ENCODE results near the gene PRPF31.
"Not testable (repeated sequence)": the region's sequence is repeated elsewhere in the genome, so short reads cannot be mapped to it uniquely, and the experiment has no call there.

PRPF31 gene, protein sequence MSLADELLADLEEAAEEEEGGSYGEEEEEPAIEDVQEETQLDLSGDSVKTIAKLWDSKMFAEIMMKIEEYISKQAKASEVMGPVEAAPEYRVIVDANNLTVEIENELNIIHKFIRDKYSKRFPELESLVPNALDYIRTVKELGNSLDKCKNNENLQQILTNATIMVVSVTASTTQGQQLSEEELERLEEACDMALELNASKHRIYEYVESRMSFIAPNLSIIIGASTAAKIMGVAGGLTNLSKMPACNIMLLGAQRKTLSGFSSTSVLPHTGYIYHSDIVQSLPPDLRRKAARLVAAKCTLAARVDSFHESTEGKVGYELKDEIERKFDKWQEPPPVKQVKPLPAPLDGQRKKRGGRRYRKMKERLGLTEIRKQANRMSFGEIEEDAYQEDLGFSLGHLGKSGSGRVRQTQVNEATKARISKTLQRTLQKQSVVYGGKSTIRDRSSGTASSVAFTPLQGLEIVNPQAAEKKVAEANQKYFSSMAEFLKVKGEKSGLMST

DNA sequence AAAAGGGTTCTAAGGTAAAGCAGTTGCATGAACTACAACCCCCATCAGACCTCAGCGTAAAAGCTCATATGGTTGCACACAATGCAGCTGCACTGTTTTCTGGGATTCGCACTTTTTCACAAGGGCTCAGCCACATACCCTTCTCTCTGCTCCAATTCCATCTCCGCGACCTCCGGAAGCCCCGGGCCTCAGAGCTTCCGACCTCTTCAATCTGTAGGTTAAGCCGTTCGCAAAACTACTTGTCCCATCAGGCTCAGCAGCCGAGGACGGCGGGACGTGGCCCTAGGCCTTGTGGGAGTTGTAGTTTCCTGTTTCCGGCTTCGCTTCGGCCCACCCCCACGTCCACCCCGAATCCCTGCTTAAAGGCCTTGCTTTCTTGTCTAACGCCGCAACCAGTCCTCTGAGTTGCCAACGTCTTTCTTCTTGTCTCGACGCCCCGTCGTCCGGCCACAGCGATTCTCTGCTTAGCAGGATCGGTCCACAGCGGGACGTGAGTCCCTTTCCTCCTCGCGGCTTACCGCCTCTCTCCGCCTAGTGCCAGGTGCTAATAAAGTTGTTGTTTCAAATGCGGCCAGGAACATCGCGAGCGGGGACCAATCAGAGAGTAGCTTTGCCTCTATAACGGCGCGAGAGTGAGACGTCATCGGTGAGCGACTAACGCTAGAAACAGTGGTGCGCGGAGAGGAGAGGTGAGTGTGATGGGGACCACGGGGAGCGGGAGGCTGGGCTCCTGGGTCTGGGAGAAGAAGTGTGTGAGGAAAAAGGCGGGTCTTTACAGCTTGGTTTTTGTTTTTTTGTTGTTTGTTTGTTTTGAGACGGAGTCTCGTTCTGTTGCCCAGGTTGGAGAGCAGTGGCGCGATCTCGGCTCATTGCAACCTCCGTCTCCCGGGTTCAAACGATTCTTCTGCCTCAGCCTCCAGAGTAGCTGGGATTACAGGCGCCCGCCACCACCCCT, at the start of gene PRPF31, which contains the start of gene TFPT:
TSS of gene PRPF31 (plus strand) at position 646 of the 955 bp plus-strand sequence. CDS start 2,525 bp downstream, outside the sequence.
TSS of gene TFPT (minus strand) at position 549 of the 955 bp plus-strand sequence. CDS start at position 161, 388 bp downstream.
- DNase-seq, result peak; percentile 98

DNA sequence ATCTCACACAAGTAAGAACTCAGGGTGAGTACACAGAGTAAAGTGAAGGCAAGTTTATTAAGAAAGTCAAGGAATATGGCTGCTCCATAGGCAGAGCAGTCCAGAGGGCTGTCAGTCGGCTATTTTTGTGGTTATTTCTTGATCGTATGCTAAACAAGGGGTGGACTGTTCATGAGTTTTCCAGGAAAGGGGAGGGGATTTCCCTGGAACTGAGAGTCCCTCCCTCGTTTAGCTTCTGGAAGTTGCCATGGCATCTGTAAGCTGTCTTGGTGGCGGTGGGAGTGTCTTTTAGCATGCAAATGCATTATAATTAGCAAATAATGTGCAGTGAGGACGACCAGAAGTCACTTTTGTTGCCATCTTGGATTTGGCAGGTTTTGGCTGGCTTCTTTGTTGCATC, 46.1 kb upstream of the PRPF31 start:
- DNase-seq, result no peak

DNA sequence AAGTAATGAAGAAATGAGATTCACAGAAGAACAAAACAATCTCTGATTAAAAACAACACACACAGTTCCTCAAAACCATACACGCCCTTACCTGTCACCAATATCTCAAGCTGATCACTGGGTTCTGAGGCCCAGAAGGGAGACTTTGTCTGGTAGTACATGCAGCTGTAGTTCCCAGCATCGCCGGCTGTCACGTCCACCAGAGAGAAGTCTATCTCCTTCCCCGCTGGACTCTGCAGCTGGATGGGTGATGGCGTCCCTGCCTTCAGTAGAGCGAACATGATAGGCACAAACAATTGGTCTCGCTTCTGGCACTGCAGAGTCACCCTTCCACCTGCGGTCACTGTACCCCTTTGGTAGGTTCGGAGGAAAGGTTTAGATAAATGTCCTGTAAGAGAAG, 41.7 kb upstream of the PRPF31 start:
- DNase-seq, result no peak

DNA sequence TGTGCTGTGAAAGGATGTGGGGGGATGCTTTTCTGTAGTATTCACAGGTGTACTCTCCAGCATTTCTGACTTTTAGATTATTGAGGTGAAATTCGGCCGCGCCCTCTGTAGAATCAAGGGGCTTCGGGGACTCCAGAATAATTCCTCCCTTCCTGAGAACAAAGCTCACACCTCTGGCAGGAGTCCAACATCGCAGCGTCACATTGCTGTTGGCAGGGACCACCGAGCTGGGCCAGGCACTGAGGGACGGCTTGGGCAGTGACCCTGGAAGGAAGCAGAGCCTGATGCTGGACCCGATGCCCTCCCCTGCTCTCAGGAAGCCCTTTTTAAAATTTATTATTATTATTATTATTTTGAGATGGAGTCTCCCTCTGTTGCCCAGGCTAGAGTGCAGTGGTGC, 40.7 kb upstream of the PRPF31 start:
- no peak for DNase-seq

- no peak for DNase-seq
These were observed 38.2 kb upstream of the PRPF31 start for GRCh38 chr19:54077334-54077733.

DNA sequence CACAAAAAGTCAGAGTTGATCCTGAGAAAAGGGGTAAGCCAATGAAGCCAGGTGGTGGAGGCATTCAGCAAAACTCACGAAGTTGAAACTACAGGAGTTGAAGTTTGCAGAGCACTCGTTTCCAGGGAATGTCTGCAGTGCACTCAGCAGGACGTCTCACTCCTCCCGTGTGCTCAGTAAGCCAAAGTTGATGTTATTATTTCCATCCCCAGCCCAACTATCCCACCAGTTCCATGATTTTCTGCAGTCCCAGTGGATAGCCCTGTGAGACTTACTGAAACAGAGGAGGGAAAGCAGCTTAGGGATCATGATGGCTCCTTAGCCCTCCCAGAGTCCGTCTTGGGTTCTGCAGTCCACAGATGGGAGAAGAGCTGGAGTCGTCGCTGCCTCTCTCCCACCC, 34.5 kb upstream of the PRPF31 start, which contains the start of gene TARM1:
TSS of gene TARM1 (minus strand) at position 334 of the 400 bp plus-strand sequence. CDS start at position 309, 25 bp downstream.
- no peak for DNase-seq

DNA sequence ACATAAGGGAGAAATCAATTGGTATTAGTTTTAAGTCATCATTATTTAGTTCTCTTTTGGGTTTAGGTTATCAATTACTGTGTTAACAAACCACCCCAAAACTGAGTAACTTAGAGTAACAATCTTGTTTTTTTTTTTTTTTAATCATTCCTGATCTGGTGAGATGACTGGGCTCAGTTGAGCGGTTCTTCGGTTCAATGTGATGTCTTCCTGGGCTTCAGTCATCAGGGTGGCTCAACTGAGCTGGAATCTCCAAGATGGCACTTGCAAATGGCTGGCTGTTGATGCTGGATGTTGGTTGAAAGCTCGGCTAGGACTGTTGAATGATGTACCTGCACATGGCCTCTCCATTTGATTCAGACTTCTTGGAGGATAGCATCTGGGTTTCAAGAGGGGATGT, 31.1 kb upstream of the PRPF31 start:
- no peak for DNase-seq

- no peak for DNase-seq
These were observed 21.0 kb upstream of the PRPF31 start for GRCh38 chr19:54094426-54095000.

GRCh38 chr19:54095136-54095858, 20.3 kb upstream of the PRPF31 start:
- DNase-seq, result no peak

DNA sequence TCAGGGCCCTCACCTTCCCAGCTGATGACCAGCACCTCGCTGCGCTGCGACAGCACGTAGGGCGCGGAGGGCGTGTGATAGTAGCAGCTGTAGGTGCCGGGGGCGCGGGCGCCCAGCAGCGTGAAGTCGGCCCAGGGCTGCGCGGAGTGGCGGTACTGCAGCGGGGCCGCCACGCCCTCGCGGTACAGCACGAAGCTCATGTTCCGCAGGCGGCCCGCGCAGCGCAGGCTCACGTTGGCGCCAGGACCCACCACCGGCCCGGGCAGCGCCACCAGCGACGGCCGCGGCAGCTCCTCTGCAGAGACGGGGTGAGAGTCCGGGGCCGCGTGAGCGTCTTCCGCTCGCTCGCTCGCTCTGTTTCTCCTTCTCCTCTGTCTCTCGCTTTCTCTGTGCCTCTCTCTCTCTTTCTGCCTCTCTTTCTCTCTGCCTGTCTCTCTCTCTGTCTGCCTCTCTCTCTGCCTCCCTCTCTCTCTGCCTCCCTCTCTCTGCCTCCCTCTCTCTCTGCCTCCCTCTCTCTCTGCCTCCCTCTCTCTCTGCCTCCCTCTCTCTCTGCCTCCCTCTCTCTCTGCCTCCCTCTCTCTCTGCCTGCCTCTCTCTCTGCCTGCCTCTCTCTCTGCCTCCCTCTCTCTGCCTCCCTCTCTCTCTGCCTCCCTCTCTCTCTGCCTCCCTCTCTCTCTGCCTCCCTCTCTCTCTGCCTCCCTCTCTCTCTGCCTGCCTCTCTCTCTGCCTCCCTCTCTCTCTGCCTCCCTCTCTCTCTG, 19.5 kb upstream of the PRPF31 start:
- DNase-seq, result peak; percentile 47

- DNase-seq, result no peak
These were observed 18.9 kb upstream of the PRPF31 start for GRCh38 chr19:54096617-54097106.

DNA sequence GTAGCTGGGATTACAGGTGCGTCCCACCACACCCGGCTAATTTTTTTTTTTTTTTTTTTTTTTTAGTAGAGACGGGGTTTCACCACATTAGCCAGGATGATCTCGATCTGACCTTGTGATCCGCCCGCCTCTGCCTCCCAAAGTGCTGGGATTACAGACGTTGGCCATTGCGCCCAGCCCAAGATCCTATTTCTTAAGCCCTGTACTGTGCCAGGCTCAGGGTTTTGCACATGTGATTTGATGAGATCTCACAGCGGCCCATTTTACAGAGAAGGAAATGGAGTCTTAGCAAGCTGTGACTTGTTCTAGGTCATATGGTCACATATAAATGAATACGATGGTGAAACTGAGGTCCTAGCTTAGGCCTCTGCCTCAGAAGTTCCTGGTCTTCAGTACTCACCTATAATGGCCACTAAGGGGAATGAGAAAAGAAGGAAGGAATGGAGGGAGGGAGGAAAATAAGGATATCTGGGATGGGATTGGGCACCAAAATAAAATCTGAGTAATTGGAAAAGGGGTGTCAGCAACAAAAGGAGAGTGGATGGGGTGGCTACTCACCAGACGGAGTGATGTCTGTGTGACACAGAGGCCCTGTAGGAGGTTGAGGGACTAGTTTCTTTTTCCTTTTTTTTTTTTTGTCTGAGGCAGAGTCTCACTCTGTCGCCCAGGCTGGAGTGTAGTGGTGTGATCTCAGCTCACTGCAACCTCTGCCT, 16.2 kb upstream of the PRPF31 start:
- DNase-seq, result no peak

GRCh38 chr19:54099903-54100255, 15.7 kb upstream of the PRPF31 start:
- not testable (repeated sequence) for DNase-seq

DNA sequence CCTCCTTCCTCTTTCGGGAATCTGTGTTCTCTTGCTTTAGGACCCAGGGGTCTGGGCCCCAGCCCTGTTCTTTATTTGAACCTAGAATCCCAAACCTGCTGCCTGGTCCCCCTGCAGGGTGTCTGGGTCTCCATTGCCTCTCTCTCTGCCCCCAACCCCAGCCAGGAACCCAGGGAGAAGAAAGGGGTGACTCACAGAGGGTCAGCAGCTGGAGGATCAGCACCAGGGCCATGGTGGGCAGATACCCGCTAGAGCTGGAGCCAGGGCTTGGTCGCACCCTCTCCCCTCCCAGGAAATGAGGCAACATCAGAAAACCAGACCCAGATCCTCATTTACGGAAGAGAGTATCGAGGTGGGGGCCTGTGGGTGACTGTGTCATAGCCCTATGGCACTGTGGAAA, 15.0 kb upstream of the PRPF31 start, which contains the start of gene OSCAR:
TSS of gene OSCAR (minus strand) at position 243 of the 400 bp plus-strand sequence. CDS start at position 232, 11 bp downstream.
- DNase-seq, result no peak

- DNase-seq, result peak; percentile 96
These were observed 13.0 kb upstream of the PRPF31 start, which contains the start of gene NDUFA3 for GRCh38 chr19:54102421-54103169. Gene NDUFA3 (plus strand): TSS chr19:54102855. CDS start chr19:54102879, 24 bp downstream.

- DNase-seq, result no peak
These were observed 10.4 kb upstream of the PRPF31 start for GRCh38 chr19:54104998-54105715.

DNA sequence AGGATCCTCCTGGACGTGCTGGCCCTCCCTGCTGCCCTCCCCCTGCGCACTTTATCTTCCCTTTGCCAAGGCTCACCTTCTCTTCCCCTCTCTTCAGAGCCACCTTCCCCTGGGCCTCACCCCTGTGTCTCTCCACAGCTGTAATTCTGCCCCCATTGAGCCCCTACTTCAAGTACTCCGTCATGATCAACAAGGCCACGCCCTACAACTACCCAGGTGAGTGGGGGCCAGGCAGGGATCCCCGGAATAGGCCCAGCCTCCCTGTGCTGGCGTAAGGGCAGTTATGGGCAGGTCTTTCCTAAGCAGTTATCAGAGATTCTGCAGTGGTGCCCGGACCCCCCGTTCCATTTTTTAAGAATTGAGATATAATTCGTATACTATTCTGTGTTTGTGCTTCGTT, 9.8 kb upstream of the PRPF31 start:
- no peak for DNase-seq

DNA sequence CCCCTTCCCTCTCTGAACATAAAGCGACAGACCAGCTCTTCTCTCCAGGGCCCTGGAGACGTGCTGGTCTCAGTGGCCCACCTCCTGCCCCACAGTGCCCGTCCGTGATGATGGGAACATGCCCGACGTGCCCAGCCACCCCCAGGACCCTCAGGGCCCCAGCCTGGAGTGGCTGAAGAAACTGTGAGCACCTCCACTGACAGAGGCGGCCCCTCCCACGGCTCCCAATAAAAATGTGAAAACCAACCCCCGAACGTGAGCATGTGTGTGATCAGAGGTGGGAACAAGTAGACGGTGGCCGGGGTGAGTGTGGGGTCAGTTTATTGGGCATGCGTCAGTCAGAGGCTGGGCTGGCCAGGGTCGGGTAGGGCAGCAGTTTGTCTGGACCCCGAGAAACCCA, 8.8 kb upstream of the PRPF31 start:
- DNase-seq, result no peak

All from activated CD4-positive, alpha-beta T cell treated with anti-CD3 and anti-CD28 coated beads, Interleukin-2, amount 50 U/mL, for 1 hour (primary cell).